ENCODE results near the gene AVPI1. TPM values are rescaled to one million over a fixed set of nuclear protein-coding genes. Genes with fewer than 3 reads are reported as not detected.

AVPI1 gene
- total RNA-seq (2014; rRNA removed; shearing (Covaris generic)) = 98.2 and 109 TPM in 2 replicates

GRCh38 chr10:97686962-97687784 is at the start of gene AVPI1:
Gene AVPI1 (minus strand): TSS chr10:97687241. CDS start chr10:97679905, 7,336 bp downstream.

GRCh38 chr10:97713339-97713825 is 26.3 kb upstream of the AVPI1 start, which contains the start of gene MARVELD1:
Gene MARVELD1 (plus strand): TSS chr10:97713730. CDS start chr10:97713877, 147 bp downstream.

GRCh38 chr10:97640174-97640867 is 46.7 kb downstream of the AVPI1 start, which contains the start of gene PI4K2A:
Gene PI4K2A (plus strand): TSS chr10:97640671. CDS start chr10:97640743, 72 bp downstream.

GRCh38 chr10:97632949-97633884 is 53.8 kb downstream of the AVPI1 start, which contains the start of gene MORN4:
Gene MORN4 (minus strand): TSS chr10:97633500. CDS start chr10:97619653, 13,847 bp downstream.

Other genes starting within 250 kb of the AVPI1 start
- gene EXOSC1, start 241.2 kb downstream of the AVPI1 start, total RNA-seq (2014; rRNA removed; shearing (Covaris generic)) = 49.7 and 58.5 TPM in 2 replicates
- gene ZDHHC16, start 241.1 kb downstream of the AVPI1 start, total RNA-seq (2014; rRNA removed; shearing (Covaris generic)) = 35.8 and 46.0 TPM in 2 replicates
- gene MMS19, start 188.8 kb downstream of the AVPI1 start, total RNA-seq (2014; rRNA removed; shearing (Covaris generic)) = 83.7 and 120 TPM in 2 replicates
- 16.2 and 24.7 TPM in 2 replicates for gene UBTD1, start 188.3 kb downstream of the AVPI1 start, total RNA-seq (2014; rRNA removed; shearing (Covaris generic))
- gene ANKRD2, start 114.5 kb downstream of the AVPI1 start, total RNA-seq (2014; rRNA removed; shearing (Covaris generic)) = 0.37 and 0.57 TPM in 2 replicates
- gene HOGA1, start 102.9 kb downstream of the AVPI1 start, total RNA-seq (2014; rRNA removed; shearing (Covaris generic)) = 1.7 and 1.9 TPM in 2 replicates
- gene C10orf62, start 97.5 kb downstream of the AVPI1 start, total RNA-seq (2014; rRNA removed; shearing (Covaris generic)) = 0.15 and 0.56 TPM in 2 replicates
- 15.1 and 15.9 TPM in 2 replicates for gene MORN4, start 53.7 kb downstream of the AVPI1 start, total RNA-seq (2014; rRNA removed; shearing (Covaris generic))
- 21.3 and 22.8 TPM in 2 replicates for gene PI4K2A, start 46.6 kb downstream of the AVPI1 start, total RNA-seq (2014; rRNA removed; shearing (Covaris generic))
- gene MARVELD1, start 26.5 kb upstream of the AVPI1 start, total RNA-seq (2014; rRNA removed; shearing (Covaris generic)) = 28.9 and 34.7 TPM in 2 replicates
- gene ZFYVE27, start 49.9 kb upstream of the AVPI1 start, total RNA-seq (2014; rRNA removed; shearing (Covaris generic)) = 38.7 and 44.4 TPM in 2 replicates
- gene SFRP5, start 84.8 kb upstream of the AVPI1 start, total RNA-seq (2014; rRNA removed; shearing (Covaris generic)) = 0.05 and 0.94 TPM in 2 replicates
- 3.4 and 3.5 TPM in 2 replicates for gene GOLGA7B, start 162.6 kb upstream of the AVPI1 start, total RNA-seq (2014; rRNA removed; shearing (Covaris generic))